ENCODE measurements around the gene EBF4. TPM values are rescaled to one million over a fixed set of nuclear protein-coding genes. Genes with fewer than 3 reads are reported as not detected.
"Not testable (repeated sequence)": the region's sequence is repeated elsewhere in the genome, so short reads cannot be mapped to it uniquely, and the experiment has no call there.

EBF4 gene
- total RNA-seq, 6 experiments from 2014 or later = 0.14 to 0.48 (median 0.46) TPM; not detected in 3

GRCh38 chr20:2692886-2693285 is 306 bp downstream of the EBF4 start:
- no peak for DNase-seq
- Mint-ChIP-seq H3K9me3 (no peaks in the 10 kb centered on the region), H3K4me3 (no peak overlapping the region), H3K27ac (no peak overlapping the region), H3K4me1 (ENCODE audit: low read depth) (peaks cover 8% of the 10 kb centered on the region), H3K36me3 (ENCODE audit: low read depth) (peaks cover 5% of the 10 kb centered on the region), H3K27me3 (ENCODE audit: insufficient read depth) (peaks cover 45% of the 10 kb centered on the region)
- no peak for TF ChIP-seq CTCF (IDR thresholded peaks at IDR 0.05)

- H3K4me1 Mint-ChIP-seq (ENCODE audit: low read depth) = peaks cover 8% of the 10 kb centered on the region
- H3K36me3 Mint-ChIP-seq (ENCODE audit: low read depth) = peaks cover 5% of the 10 kb centered on the region
- no peak for TF ChIP-seq CTCF (IDR thresholded peaks at IDR 0.05)
- peaks cover 42% of the 10 kb centered on the region for H3K27me3 Mint-ChIP-seq (ENCODE audit: insufficient read depth)
- H3K9me3 Mint-ChIP-seq = no peaks in the 10 kb centered on the region
- H3K4me3 Mint-ChIP-seq = no peak overlapping the region
- H3K27ac Mint-ChIP-seq = no peak overlapping the region
- no peak for DNase-seq
These were observed 867 bp downstream of the EBF4 start for GRCh38 chr20:2693286-2694007.

- H3K4me3 Mint-ChIP-seq = no peak overlapping the region
- no peak overlapping the region for H3K27ac Mint-ChIP-seq
- no peaks in the 10 kb centered on the region for H3K9me3 Mint-ChIP-seq
- no peak for DNase-seq
- no peak for TF ChIP-seq CTCF (IDR thresholded peaks at IDR 0.05)
- peaks cover 8% of the 10 kb centered on the region for H3K4me1 Mint-ChIP-seq (ENCODE audit: low read depth)
- peaks cover 5% of the 10 kb centered on the region for H3K36me3 Mint-ChIP-seq (ENCODE audit: low read depth)
- peaks cover 43% of the 10 kb centered on the region for H3K27me3 Mint-ChIP-seq (ENCODE audit: insufficient read depth)
These were observed 1.5 kb downstream of the EBF4 start for GRCh38 chr20:2694008-2694471.

GRCh38 chr20:2694519-2694918 is 1.9 kb downstream of the EBF4 start:
- H3K4me1 Mint-ChIP-seq (ENCODE audit: low read depth) = peaks cover 8% of the 10 kb centered on the region
- no peak overlapping the region for H3K27ac Mint-ChIP-seq
- no peak for TF ChIP-seq CTCF (IDR thresholded peaks at IDR 0.05)
- H3K9me3 Mint-ChIP-seq = no peaks in the 10 kb centered on the region
- H3K36me3 Mint-ChIP-seq (ENCODE audit: low read depth) = peaks cover 5% of the 10 kb centered on the region
- H3K4me3 Mint-ChIP-seq = no peak overlapping the region
- H3K27me3 Mint-ChIP-seq (ENCODE audit: insufficient read depth) = peaks cover 45% of the 10 kb centered on the region
- no peak for DNase-seq

- H3K4me1 Mint-ChIP-seq (ENCODE audit: low read depth) = peaks cover 8% of the 10 kb centered on the region
- no peaks in the 10 kb centered on the region for H3K9me3 Mint-ChIP-seq
- H3K36me3 Mint-ChIP-seq (ENCODE audit: low read depth) = peaks cover 5% of the 10 kb centered on the region
- H3K4me3 Mint-ChIP-seq = no peak overlapping the region
- H3K27me3 Mint-ChIP-seq (ENCODE audit: insufficient read depth) = peaks cover 49% of the 10 kb centered on the region
- no peak for DNase-seq
- no peak for TF ChIP-seq CTCF (IDR thresholded peaks at IDR 0.05)
- no peak overlapping the region for H3K27ac Mint-ChIP-seq
These were observed 2.8 kb downstream of the EBF4 start for GRCh38 chr20:2695206-2695983.

GRCh38 chr20:2695984-2696525 is 3.5 kb downstream of the EBF4 start:
- H3K9me3 Mint-ChIP-seq; H3K36me3 Mint-ChIP-seq (ENCODE audit: low read depth); H3K4me1 Mint-ChIP-seq (ENCODE audit: low read depth); DNase-seq; H3K4me3 Mint-ChIP-seq; H3K27ac Mint-ChIP-seq: not testable (repeated sequence)
- peaks cover 55% of the 10 kb centered on the region for H3K27me3 Mint-ChIP-seq (ENCODE audit: insufficient read depth)
